Renal cortical epithelial cell (primary cell): ENCODE data around the gene ATG101. TPM values are rescaled to one million over a fixed set of nuclear protein-coding genes. Genes with fewer than 3 reads are reported as not detected.

Experiments
- DNase-seq: peaks from one replicate; pipeline ENCODE4 v3.0.0-alpha.2; 2011; ENCODE audit warnings: low read depth
- total RNA-seq: library from RNA; depleted of rRNA; stranded (reverse); fragments of >200 nt; gene quantifications from 2 replicates; pipeline ENCODE4 v1.2.3, GENCODE V29; 2014

ATG101 gene, protein sequence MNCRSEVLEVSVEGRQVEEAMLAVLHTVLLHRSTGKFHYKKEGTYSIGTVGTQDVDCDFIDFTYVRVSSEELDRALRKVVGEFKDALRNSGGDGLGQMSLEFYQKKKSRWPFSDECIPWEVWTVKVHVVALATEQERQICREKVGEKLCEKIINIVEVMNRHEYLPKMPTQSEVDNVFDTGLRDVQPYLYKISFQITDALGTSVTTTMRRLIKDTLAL
- 59.6 and 113 TPM in 2 replicates for total RNA-seq

DNA sequence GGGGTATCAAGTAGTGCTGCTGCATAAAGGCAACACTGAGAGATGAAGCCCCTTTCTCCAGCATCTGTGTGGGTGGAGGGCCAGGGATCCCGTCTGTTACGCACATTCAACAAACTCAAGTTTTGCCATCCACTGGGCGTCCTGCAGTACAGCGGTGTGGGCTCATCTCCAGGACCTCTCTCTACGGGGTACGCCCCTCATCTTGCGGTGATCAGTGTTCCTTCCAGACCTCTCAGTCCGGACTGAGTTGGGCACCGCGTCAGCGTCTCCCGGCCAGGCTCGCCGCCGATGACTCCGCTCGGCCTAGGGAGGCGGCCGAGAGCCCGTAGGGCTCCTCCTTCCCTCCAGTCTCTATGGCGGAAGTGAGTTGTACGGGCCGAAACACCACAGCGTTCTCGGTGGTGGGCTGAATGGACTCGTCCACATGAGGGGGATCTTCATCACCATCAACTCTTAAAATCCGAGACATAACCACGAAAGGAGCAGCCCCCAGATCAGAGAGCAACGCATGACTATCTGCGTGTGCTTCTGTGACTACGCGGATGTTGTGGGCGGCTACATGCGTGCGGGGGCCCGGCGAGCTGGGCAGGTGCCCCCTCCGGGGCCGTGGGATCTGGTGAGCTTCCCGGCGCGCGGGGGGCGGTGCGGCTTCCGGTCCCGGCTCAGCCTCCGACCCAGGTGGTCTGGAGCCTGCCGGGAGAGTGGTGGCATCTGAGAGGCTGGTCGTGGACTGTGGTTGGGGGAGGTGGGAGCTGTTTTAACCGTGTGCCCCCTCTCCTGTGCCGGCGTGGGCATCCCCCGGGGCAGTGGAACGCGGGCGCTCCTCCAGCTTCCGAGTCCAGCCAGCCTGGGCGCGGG, at the start of gene ATG101:
ATG101 (plus strand) TSS at position 652 of the 858 bp plus-strand sequence. CDS start 3,673 bp downstream, outside the sequence.
- DNase-seq, result peak; percentile 81

DNA sequence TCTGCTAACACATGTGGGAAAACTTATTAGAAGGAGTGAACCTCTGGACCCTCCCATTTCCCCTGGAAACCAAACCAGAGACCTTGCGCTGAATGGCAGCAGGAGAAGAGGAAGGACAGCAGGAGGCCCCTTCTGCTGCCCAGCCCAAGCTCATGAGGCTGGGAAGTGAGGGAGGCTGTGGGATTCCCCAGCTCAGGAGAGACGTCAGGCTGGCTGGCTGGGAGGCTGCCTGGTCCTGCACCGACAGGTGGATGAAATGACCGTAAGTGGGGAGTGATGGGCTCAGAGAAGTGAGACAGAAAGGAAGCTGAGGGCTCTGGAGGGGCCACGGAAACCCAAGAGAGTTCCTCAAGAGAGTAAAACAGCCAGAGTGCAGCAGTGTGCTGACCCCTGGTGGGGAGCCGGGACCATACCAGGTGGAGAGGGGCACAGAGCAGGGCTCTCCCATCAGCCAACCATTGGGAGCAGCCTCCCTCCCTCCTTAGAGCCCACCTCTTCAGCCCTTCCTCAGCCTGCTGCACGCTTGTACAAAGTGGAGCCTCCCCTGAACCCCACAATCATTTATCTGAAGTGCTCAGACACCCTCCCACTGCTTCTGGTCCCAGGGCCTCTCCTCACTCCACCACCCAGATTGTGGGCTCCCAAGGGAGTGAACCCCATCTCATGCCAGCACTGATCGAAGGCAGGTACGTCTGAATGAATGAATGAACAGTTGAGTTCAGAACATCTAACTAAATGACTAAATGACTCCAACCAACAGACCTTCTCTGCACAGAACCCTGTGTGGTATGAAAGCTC, 49.0 kb upstream of the ATG101 start:
- DNase-seq, result no peak

GRCh38 chr12:52022841-52023181, 47.0 kb upstream of the ATG101 start:
- DNase-seq, result no peak

GRCh38 chr12:52023182-52023975, 46.4 kb upstream of the ATG101 start:
- no peak for DNase-seq

- DNase-seq, result no peak
Measured at GRCh38 chr12:52023976-52024688, 45.6 kb upstream of the ATG101 start.

DNA sequence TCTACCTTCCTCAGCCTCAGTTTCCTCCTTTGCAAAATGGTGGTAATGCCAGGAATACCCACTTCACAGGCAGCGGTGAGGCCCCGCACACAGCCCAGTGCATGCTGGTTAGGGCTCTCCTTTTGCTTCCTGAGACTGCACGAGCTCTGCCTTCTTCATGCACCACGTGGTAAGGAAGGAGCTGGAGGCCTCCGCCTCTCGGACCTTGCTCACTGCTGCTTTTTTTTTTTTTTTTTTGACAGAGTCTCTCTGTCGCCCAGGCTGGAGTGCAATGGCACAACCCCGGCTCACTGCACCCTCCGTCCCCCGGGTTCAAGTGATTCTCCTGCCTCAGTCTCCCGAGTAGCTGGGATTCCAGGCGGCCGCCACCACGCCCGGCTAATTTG, 44.9 kb upstream of the ATG101 start:
- DNase-seq, result peak; percentile 47

- DNase-seq, result no peak
Measured at GRCh38 chr12:52026263-52026662, 43.5 kb upstream of the ATG101 start.

DNA sequence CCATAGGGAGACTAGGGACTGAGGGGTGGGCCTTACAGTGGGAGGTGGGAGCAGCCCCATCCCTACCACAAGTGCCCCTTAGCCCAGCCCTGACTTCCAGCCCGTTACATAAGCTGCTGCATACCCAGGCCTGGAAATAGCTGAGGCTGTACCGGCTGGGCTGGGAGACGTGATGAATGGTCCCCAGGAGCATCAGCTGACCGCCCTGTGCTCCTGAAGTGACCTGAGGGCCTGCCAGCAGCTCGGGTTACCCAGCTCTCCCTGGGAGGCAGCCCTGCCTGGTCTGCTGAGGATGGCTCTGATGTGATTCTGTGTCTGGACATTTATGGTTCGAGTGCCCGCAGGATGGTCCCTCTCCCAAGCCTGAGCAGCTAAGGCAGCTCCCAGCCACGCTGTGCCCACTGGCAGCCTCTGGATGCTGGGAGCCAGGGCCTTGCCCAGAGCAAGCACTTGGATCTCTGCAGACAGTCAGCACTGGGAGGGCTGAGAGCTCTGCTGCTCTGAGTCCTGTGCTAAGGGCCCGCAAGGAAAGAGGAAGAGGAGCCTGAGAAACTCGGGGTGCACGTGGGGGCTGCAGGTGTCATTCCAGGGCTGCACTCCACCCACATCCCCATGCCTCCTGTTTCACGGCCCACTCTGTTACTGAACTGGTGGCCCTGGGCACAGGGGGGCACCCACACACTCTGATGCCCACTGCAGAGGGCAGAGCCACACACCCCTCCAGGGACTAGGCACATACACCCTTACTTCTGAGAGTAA, 42.5 kb upstream of the ATG101 start:
- no peak for DNase-seq

- peak; percentile 59 for DNase-seq
Measured at GRCh38 chr12:52029685-52030084, 40.1 kb upstream of the ATG101 start.

DNA sequence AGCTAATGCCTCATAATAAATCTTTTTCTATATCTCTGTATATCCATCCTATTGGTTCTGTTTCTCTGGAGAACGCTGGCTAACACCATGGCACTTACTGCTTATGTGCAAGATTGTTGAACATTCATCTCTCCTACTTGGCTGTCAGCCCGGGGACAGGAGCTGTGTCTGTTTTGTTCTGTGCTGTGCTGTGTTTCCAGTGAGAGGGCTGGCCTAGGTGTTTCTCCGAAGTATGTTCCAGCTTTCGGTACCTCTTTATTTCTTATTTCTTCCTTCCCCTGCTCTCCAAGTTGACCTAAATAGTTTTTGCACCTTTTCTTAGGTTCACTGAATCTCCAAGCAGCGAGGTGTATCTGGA, 37.4 kb upstream of the ATG101 start:
- peak; percentile 52 for DNase-seq

DNA sequence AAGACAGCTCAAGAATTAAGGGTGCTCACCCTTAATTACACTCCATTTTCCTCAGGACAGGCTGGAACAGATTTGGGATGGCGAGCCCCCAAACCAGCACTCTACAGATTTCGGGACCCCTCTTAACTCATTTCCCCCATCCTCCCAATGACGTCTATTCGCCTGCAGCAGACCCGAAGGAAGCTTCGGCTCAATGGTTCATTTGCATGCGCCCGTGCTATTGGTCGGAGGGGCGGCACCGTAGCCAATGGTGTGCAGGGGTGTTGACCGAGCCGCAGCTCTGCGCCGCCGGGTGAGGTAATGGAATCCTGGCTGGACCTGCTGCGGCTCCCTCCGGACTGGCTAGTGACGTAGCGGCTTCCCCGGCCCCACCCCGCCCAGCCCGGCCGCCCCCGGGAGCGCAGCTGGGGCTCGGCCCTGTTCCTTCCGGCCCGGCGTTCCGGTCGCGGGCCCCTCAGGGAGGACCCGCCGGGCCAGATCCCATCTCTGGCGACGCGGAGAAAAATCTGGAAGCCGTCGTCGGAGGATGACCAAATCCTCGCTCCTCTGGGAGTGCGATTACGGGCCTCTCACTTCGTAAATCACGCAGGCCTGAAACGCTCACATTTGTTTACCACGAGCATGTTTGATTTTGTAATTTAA, 36.9 kb upstream of the ATG101 start:
- DNase-seq, result peak; percentile 89

GRCh38 chr12:52033446-52034140, 36.2 kb upstream of the ATG101 start:
- no peak for DNase-seq

DNA sequence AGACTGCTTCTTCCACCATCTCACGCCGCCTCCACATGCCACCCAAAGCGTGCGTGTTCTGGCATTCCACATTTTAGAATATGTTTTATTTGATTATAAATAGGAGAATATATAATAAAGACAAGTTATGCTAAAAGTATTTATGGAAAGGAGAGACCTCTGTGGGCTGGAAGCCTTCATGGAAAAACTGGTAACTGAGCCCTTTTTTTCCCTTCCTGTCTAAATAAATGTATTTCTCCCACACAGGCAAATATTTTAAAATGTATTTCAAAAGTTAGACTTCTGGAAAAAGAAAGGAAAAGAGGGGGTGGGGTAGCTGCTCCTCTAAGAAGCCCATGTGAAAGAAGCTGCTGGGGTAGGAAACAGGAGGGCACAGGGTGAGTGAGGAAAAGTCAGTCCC, 34.6 kb upstream of the ATG101 start:
- no peak for DNase-seq

GRCh38 chr12:52035926-52036325, 33.9 kb upstream of the ATG101 start:
- DNase-seq, result no peak

GRCh38 chr12:52036587-52037171, 33.1 kb upstream of the ATG101 start:
- no peak for DNase-seq

GRCh38 chr12:52037248-52037861, 32.4 kb upstream of the ATG101 start:
- no peak for DNase-seq

DNA sequence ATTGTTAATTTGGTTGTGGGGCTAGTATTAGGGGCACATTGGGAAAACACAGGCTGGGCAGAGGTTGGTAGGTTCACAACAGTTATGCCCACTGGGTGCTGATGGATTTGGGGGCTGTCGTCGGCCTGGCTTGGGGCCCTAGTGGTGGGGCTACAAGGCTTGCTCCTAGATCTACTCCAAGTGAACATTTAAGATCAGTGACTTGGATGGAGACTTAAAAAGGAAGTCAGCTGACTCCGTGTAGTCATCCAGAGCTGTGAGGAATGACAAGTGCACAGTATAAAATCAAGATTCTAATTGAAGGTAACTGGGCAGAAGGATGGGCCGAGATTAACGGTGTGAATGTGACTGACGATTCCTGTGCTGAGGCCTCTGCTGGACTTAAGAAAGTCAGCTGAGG, 31.3 kb upstream of the ATG101 start:
- DNase-seq, result no peak

GRCh38 chr12:52041035-52041434, 28.7 kb upstream of the ATG101 start:
- no peak for DNase-seq
